Caco-2 (cell line): ENCODE measurements around the gene ACO1. TPM values are rescaled to one million over a fixed set of nuclear protein-coding genes. Genes with fewer than 3 reads are reported as not detected.

Experiments used
- BruUV-seq: library from RNA; stranded (reverse); fragments of 400-500 nt; replicated peaks from 2 replicates; lab custom pipeline; 2021; lab: Mats Ljungman, UMichigan
- CTCF ChIA-PET: fragments of 300-600 bp; sonication (Branson Sonifier 250); formaldehyde crosslinking; loops from one replicate; lab custom pipeline; 2022; ENCODE audit warnings: antibody characterized with exemption; lab: Charles Lee
- POLR2A ChIA-PET: fragments of 300-600 bp; sonication (Branson Sonifier 250); formaldehyde crosslinking; loops from one replicate; lab custom pipeline; 2022; ENCODE audit warnings: antibody characterized with exemption; lab: Charles Lee
- DNase-seq, 2 experiments: peaks; one replicate each; pipeline versions ENCODE4 v3.0.0 to v3.0.0-alpha.2; 2020 to 2022
- H3K27me3 ChIP-seq: replicated peaks from 2 replicates; pipeline ENCODE4 v1.6.0; 2011; ENCODE audit warnings: low read length; ENCODE audit not compliant: control insufficient read depth, insufficient read depth
- H3K36me3 ChIP-seq: 2 replicates; pipeline ENCODE4 v1.5.1; 2011; ENCODE audit warnings: low read length; ENCODE audit not compliant: control insufficient read depth, insufficient read depth
- H3K4me1 ChIP-seq: fragments of 250-450 bp; sonication (Bioruptor Pico); 2 replicates; pipeline ENCODE4 v1.5.1; 2020; ENCODE audit warnings: mild to moderate bottlenecking
- H3K4me3 ChIP-seq: 2 replicates; pipeline ENCODE4 v1.5.1; 2011; ENCODE audit warnings: low read depth, mild to moderate bottlenecking, control low read depth, low read length
- H3K9me3 ChIP-seq: fragments of 250-450 bp; sonication (Bioruptor Pico); 2 replicates; pipeline ENCODE4 v1.5.1; 2020; ENCODE audit warnings: mild to moderate bottlenecking, moderate library complexity
- H3K27ac Mint-ChIP-seq: one replicate; pipeline ENCODE4 v1.8.0; 2022; ENCODE audit warnings: mixed read lengths; ENCODE audit not compliant: unreplicated experiment
- H3K27me3 Mint-ChIP-seq: one replicate; pipeline ENCODE4 v1.8.0; 2022; ENCODE audit warnings: mixed read lengths; ENCODE audit not compliant: insufficient read depth, unreplicated experiment
- H3K36me3 Mint-ChIP-seq: one replicate; pipeline ENCODE4 v1.8.0; 2022; ENCODE audit warnings: mild to moderate bottlenecking, mixed read lengths; ENCODE audit not compliant: insufficient read depth, unreplicated experiment
- H3K4me1 Mint-ChIP-seq: one replicate; pipeline ENCODE4 v1.8.0; 2022; ENCODE audit warnings: low read depth, mixed read lengths; ENCODE audit not compliant: unreplicated experiment
- H3K4me3 Mint-ChIP-seq: one replicate; pipeline ENCODE4 v1.8.0; 2022; ENCODE audit warnings: mild to moderate bottlenecking, moderate library complexity, mixed read lengths; ENCODE audit not compliant: unreplicated experiment
- H3K9me3 Mint-ChIP-seq: one replicate; pipeline ENCODE4 v1.8.0; 2022; ENCODE audit warnings: mixed read lengths; ENCODE audit not compliant: unreplicated experiment
- CTCF ChIP-seq, 2 experiments: fragments of 200-600 bp in 1 of 2; IDR thresholded peaks; 1 replicate in 1 of 2; 2 replicates in 1 of 2; pipeline versions ENCODE4 v1.5.1 to v1.8.0; 2011 to 2022; ENCODE audit warnings: antibody characterized with exemption in 1 of 2, control low read depth in 1 of 2, inconsistent platforms in 1 of 2, low read depth in 1 of 2, low read length in 1 of 2, mild to moderate bottlenecking in 1 of 2, moderate library complexity in 1 of 2; ENCODE audit not compliant: insufficient read depth in 1 of 2, severe bottlenecking in 1 of 2, unreplicated experiment in 1 of 2
- intact Hi-C: fragments of 100-400 bp; cut with micrococcal nuclease; formaldehyde crosslinking; loops from one replicate; pipeline ENCODE4 v1.10.0; 2022; ENCODE audit not compliant: unreplicated experiment
- total RNA-seq: library from RNA; stranded (reverse); gene quantifications from 2 replicates; pipeline ENCODE4 v1.2.3, GENCODE V29; 2022

Gene ACO1
- total RNA-seq, 1 experiment from 2014 or later, result 54.7 TPM

DNA sequence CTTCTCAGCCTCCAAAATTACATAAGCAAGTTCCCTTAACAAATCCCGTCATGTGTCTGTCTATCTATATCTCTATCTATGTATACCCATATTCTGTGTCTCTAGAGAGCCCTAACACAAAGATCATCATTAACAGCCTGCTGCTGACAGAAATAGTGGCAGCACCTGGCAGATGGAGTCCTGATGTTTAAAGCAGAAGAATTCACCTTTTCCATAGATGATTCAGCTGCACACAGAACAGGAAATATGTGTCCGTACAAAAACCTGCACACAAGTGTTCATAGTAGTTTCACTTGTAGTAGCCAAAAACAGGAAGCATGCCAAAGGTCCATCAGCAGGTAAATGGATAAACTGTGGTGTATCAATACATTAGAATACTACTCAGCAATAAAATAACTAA, 45.0 kb upstream of the ACO1 start:
- no TSS peak for BruUV-seq
- H3K36me3 Mint-ChIP-seq, result no peaks in the 10 kb centered on the region
- H3K27ac Mint-ChIP-seq, result no peak overlapping the region
- ChIA-PET POLR2A (no interaction called here), CTCF (no interaction called here)
- intact Hi-C loops, result no loop called here
- H3K36me3 ChIP-seq, result no peaks in the 10 kb centered on the region
- H3K9me3 ChIP-seq, result no peaks in the 10 kb centered on the region
- no peaks in the 10 kb centered on the region for H3K27me3 ChIP-seq
- no peaks in the 10 kb centered on the region for H3K4me1 Mint-ChIP-seq
- peaks cover 3% of the 10 kb centered on the region for H3K27me3 Mint-ChIP-seq
- no peak for TF ChIP-seq CTCF (IDR thresholded peaks at IDR 0.05; ENCODE audit: insufficient read depth in 1 of 2, low read depth in 1 of 2, low read length in 1 of 2, severe bottlenecking in 1 of 2, unreplicated experiment in 1 of 2)
- no peak overlapping the region for H3K4me3 Mint-ChIP-seq
- DNase-seq, result no peak
- no peaks in the 10 kb centered on the region for H3K4me1 ChIP-seq
- H3K4me3 ChIP-seq, result no peak overlapping the region
- no peaks in the 10 kb centered on the region for H3K9me3 Mint-ChIP-seq

DNA sequence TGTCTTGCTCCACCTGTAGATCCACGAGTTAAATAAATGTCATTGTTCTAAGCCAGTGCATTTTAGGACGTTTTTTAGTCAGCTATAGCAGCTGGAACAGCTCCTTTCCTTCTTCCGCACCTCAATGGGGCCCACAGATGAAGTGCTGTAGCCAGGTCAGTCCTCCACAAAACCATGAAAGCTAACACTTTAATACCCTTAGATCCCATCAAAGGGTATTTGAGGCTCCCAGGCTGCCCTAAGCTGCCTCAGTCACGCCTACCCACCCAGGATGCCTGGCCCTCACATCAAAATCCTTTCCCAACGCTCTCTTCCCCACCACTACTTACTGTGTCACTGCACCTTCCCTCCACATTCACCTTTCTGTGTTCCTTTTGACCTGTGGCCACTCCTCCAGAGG, 44.1 kb upstream of the ACO1 start:
- ChIA-PET CTCF (no interaction called here), POLR2A (no interaction called here)
- Mint-ChIP-seq H3K4me3 (no peak overlapping the region), H3K9me3 (no peaks in the 10 kb centered on the region), H3K27me3 (peaks cover 3% of the 10 kb centered on the region), H3K27ac (no peak overlapping the region), H3K36me3 (no peaks in the 10 kb centered on the region), H3K4me1 (no peaks in the 10 kb centered on the region)
- no peaks in the 10 kb centered on the region for H3K9me3 ChIP-seq
- no TSS peak for BruUV-seq
- no peak for DNase-seq
- no peak for TF ChIP-seq CTCF (IDR thresholded peaks at IDR 0.05; ENCODE audit: insufficient read depth in 1 of 2, low read depth in 1 of 2, low read length in 1 of 2, severe bottlenecking in 1 of 2, unreplicated experiment in 1 of 2)
- no peak overlapping the region for H3K4me3 ChIP-seq
- no peaks in the 10 kb centered on the region for H3K36me3 ChIP-seq
- H3K4me1 ChIP-seq, result no peaks in the 10 kb centered on the region
- no peaks in the 10 kb centered on the region for H3K27me3 ChIP-seq
- intact Hi-C loops, result no loop called here

- H3K27me3 ChIP-seq, result no peaks in the 10 kb centered on the region
- H3K4me3 ChIP-seq, result no peak overlapping the region
- Mint-ChIP-seq H3K27ac (no peak overlapping the region), H3K4me1 (no peaks in the 10 kb centered on the region), H3K4me3 (no peak overlapping the region), H3K36me3 (no peaks in the 10 kb centered on the region), H3K27me3 (peaks cover 5% of the 10 kb centered on the region), H3K9me3 (no peaks in the 10 kb centered on the region)
- no peak for TF ChIP-seq CTCF (IDR thresholded peaks at IDR 0.05; ENCODE audit: insufficient read depth in 1 of 2, low read depth in 1 of 2, low read length in 1 of 2, severe bottlenecking in 1 of 2, unreplicated experiment in 1 of 2)
- CTCF ChIA-PET, result no interaction called here
- no peaks in the 10 kb centered on the region for H3K36me3 ChIP-seq
- intact Hi-C loops, result no loop called here
- H3K9me3 ChIP-seq, result no peaks in the 10 kb centered on the region
- POLR2A ChIA-PET, result no interaction called here
- no TSS peak for BruUV-seq
- no peak for DNase-seq
- H3K4me1 ChIP-seq, result no peaks in the 10 kb centered on the region
Measured at GRCh38 chr9:32344551-32345182, 39.8 kb upstream of the ACO1 start.
